HG03565 (cell line): ENCODE data around the gene PDE3B.
"Not testable (repeated sequence)": the region's sequence is repeated elsewhere in the genome, so short reads cannot be mapped to it uniquely, and the experiment has no call there.

Experiments used
- ATAC-seq: cut with Tn5 transposase; IDR thresholded peaks from one replicate; pipeline ENCODE4 v1.9.1; 2021; ENCODE audit warnings: mild to moderate bottlenecking, moderate library complexity; ENCODE audit not compliant: unreplicated experiment

Gene PDE3B

DNA sequence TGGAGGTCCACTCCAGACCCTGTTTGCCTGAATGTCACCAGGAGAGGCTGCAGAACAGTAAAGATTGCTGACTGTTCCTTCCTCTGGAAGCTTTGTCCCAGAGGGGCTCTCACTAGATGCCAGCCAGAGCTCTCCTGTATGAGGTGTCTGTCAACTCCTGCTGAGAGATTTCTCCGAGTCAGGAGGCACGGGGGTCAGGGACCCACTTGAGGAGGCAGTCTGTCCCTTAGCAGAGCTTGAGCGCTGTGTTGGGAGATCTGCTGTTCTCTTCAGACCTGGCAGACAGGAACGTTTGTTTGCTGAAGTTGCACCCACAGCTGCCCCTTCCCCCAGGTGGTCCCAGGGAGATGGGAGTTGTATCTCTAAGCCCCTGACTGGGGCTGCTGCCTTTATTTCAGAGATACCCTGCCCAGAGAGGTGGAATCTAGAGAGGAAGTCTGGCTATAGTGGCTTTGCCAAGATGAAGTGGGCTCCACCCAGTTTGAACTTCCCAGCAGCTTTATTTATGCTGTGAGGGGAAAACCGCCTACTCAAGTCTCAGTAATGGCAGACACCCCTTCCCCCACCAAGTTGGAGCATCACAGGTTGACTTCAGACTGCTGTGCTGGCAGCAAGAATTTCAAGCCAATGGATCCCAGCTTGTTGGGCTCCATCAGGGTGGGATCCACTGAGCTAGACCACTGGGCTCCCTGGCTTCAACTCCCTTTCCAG lies 99.4 kb downstream of the PDE3B start:
- no peak for ATAC-seq

DNA sequence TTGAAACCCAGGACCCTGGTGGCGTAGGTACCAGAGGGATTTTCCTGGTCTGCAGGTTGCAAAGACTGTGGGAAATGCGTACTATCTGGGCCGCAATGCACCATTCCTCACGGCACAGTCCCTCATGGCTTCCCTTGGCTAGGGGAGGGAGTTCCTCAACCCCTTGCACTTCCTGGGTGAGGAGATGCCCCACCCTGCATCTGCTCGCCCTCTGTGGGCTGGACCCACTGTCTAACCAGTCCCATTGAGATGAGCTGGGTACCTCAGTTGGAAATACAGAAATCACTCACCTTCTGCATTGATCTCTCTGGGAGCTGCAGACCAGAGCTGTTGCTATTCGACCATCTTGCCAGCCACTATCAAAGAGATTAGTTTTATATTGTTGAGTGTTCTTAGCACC lies 100.1 kb downstream of the PDE3B start:
- not testable (repeated sequence) for ATAC-seq

DNA sequence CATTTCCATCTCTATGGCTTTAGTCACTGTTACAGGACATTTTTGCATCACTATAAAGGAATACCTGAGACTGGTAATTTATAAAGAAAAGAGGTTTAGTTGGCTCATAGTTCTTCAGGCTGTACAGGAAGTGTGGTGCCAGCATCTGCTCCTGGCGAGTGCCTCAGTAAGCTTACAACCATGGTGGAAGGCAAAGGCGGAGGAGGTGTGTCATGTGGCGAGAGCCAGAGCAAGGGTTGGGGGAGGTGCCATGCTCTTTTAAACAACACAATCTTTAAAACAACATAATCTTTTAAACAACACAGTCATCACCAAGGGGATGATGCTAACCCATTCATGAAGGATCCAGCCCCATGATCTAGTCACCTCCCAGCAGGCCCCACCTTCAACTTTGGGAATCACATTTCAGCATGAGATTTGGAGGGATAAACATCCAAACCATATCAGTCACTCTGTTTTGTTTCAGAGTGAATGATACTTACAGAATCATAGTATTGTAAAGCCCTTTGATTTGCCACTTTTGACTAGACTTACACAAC lies 103.3 kb downstream of the PDE3B start:
- no peak for ATAC-seq

DNA sequence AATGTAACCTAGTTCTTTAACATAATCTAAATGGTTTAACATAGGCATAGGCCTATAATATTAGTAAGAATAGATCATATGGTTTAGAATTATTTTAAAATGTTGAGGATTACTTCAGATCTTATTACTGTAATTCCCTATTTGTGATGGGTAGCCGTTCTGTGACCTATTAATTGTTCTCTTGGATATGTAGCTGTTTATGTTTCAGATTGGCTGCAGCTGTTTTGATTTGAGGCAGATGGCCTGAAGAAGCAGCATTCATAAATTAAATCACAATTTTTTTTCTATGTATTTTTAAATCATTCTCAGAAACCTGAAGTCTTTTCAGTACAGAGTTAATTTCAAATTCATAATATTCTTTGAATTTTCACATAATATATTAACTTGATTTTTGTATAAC lies 104.5 kb downstream of the PDE3B start:
- no peak for ATAC-seq

DNA sequence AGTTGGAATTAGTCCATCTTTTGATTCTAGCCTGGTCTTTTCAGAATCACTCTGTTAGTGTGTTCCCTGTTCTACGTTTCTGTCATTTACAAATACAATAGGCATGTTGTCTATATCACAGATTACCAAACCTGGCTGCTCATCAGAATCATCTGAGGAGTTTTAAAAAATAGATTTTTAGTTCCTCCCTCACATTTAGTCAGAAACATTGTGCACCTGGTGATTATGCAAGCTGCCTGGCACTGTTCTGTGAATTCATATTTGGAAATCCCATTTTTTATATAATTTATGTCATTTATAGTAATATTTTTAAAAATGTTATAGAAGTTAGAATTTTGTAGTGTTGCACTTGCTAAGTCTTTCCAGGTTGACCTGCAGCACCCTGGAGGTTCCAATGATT lies 107.3 kb downstream of the PDE3B start:
- no peak for ATAC-seq

DNA sequence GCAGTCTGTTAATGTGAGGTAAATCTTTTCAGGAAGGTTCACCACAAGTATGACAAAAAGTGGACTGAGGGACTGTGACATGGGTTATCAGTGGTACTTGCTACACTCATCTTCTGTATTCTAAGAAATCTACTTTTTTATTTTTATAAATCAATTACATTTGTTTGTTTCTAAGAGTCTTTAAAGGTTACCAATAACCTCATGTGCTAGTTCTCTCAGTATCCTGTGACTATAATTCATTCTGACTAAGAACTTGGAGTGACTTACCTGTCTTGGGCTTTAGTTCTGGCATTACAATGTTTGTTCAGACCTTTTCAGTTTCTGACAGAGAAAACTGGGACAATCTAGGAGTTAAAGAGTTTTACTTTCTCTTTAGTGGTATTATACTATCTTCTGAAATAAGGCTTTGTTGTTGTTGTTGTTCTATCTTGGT lies 108.4 kb downstream of the PDE3B start:
- no peak for ATAC-seq

DNA sequence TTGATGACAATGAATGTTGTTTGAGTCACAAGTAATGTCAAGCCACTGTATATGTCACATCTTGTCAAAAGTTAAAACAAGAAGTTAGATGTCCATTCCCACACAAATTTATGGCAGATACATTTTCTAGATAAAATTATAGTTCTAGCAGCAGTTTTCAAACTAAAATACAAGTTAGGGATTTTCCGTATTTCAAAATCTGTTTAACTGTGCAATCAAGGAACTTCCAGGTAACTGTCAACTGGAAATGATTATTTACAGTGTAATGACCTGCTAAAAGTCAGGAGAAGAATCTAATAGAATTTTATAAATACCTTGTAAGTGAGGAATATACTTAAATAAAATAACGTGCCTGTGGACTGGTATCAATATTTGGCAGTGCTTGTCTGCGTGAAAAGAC lies 111.5 kb downstream of the PDE3B start:
- ATAC-seq = no peak

DNA sequence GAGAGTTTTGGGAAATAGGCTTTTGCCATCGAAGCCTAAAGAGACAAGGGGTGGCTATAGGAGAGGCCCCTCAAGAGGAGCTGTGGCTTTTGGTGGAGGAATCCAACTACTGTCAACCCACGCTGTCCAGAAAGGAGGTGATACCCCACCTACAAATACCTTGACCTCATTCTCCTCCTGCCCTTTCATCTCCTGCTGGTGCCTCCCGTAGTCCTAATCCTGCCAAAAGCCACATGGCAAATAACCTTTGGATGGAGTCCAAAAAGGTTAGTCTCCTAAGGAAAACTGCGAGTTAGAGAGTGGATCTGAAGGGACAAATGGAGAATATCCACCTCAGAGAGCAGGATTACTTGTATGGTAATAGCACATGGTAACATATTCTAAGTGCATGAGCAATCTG lies 112.7 kb downstream of the PDE3B start:
- ATAC-seq = no peak

DNA sequence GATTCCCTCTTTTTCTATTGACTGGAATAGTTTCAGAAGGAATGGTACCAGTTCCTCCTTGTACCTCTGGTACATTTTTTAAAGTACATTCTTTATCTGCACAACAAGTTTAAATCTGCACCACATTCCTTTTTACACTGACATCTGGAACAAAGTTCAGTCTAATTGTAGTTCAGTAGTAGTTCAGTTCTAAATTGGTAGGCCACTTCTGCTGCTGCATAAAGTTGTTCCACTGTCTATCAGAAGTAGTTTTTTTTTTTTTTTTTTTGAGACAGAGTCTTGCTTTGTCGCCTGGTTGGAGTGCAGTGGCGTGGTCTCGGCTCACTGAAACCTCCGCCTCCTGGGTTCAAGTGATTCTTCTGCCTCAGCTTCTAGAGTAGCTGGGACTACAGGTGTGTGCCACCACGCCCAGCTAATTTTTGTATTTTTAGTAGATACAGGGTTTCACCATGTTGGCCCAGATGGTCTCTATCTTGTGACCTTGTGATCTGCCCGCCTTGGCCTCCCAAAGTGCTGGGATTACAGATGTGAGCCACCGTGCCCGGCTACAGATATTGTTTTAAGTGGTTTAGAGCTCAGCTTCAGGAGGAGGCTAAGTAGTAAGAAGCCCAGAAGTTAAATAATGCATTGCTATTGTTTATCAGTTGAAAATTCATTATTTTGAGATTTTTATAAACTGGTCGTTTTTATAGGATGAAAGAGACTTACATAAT lies 115.9 kb downstream of the PDE3B start:
- not testable (repeated sequence) for ATAC-seq

DNA sequence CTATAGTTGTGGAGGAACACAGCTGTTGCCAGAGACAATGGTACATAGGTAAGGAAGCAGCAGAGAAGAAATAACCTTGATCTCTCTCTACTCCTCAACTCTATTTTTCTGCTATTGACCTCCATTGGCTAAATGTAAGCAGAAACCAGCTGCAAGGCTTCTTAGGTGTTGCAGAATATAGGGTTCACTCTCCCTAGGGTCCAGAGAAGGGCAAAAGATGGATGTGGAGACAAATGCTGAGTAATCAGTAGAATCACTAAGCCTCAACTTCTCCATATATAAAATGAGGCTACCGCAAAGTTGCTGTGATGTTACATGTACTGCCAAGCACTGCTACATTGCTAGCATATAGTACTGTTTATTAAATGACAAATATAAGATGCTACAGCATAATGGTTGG lies 120.6 kb downstream of the PDE3B start:
- ATAC-seq = peak; percentile 24

DNA sequence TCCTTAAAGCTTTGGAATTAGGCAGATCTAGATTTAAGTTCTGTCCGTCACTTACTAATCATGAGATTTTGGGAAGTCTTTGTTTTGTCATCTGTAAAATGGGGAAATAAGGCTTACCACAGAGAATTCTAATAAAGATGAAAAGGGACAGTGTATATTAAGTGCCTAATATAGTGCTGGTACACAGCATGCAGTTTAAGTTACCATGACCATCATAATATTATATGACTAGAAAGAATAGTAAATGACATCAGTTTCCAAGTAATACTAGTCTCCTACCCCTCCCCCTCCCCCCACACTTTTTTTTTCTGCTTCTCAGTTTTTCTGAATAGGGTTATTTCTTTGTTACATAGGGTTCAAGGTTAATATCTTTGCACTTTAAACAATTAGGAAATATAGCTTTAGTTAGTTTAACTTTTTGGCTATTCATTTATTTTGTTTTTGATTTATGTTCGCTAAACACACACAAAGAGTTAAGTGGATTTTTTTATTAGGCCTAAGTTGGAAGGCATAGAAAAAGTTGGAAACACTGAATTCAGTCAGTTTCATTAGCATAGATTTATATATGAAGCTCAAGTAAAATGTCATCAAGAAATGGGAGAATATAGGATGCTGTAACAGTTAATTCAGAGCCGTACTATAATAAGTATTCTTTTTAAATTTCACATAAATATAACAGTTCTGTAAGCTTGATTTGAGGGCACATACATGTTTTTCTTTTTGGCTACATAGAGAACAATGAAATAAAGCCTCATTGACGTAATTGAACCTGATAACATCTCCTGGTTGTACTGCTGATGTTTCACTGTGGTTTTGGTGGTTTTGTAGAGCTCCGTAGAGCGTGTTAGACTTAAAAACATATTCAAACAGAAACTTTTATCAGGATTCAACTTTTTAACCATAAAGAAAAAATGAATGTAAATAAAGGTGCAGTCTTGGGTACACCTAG lies 121.2 kb downstream of the PDE3B start:
- ATAC-seq = peak; percentile 92

DNA sequence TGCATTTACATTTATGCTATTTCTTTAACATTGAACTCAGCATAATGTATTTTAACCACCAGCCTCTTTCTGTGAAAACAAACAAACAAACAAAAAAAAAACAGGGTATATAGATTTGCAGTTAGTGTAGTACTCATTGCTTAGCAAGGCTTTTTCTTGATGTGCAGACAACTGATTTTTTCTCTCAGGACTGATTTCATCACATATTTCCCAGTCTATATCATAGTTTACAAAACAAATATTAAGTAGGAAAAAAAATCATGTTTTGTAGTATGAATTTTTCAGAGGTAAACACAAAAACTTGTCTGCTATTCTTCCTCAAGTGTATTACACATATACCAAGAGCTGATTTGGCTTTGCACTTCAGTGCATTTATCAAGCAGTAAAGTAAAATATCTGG lies 123.0 kb downstream of the PDE3B start:
- ATAC-seq = no peak

DNA sequence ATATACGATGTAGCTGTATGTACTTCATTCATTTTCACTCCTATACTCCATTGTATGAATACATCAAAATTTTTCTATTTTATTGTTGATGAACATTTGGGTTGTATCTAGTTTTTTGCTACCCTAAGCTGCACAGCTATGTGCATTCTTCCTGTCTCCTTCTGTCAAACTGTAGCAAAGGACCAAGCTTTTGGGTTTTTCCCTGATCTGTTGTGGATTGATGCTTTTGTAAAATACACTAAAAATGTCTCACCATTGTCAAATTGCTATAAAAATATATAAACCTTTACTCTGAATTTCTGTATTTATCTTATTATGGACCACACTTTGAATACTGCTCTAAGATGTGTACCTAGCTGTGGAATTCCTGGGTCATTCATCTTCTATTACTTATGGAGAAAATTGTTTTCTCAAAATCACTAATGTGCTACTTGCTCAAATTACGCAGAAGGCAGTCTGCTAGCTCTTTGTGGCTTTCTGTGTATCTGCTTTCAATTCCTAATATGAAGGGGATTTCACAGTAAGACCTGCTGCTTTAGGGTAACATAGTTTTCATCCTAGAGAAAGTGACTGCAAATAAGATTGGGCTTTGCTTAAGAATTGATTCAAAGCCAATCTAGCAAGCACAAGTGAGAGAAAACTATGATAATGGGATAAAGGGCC lies 125.1 kb downstream of the PDE3B start:
- peak; percentile 38 for ATAC-seq

DNA sequence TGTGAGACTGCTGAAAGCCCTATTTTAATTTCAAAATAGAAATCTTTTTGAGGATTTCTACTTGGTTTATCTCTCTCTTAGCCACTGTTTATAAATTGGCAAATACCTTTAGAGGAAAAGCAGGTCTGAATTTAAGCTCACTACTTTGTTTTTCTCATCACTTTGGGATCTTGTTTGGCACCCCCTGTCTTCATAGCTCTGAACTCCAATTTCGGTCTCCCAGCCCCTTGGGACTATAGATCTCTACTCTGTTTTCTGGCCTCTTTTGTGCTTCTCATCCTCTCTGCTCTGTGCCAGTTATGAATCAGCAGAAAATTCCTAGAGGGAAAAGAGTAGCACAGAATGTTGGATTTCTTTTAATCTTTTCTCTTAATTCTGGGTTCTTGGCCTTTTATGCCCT lies 130.2 kb downstream of the PDE3B start:
- no peak for ATAC-seq

DNA sequence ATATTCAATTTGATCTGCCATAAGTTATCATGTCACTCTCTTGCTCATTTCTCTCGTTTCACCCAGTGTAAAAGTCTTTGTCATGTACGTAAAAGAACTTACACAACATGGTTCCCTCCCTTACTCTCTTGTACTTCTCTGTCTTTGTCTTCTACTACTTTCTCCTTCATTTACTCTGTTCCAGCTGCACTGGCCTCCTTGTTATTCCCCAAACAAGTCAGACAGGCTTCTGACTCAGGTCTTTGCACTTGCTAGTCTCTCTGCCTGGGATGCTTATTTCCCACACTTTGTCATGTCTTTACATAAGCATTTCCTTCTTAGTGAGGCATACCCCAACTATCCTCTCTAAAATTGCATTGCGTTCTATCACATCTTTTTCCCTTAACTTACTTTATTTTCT lies 131.1 kb downstream of the PDE3B start:
- ATAC-seq = no peak

DNA sequence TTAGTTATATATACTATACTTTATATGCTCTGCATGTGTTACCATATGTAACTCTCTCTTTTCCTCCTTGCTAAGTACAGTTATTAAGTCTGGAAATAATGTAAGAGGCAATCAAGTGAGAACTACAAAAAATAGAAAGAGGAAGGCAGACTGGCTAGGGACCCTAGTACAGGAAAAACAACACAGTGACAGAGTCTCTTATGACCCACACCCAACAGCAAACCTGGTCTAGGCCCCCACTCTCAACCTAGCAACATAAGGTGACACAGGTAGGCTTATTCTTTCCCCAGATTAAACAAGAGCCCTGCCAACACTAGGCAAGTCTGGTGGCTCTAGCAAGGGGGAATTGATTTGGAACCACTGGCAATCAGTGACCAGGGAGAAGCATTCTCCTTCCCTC lies 132.3 kb downstream of the PDE3B start:
- ATAC-seq = no peak

DNA sequence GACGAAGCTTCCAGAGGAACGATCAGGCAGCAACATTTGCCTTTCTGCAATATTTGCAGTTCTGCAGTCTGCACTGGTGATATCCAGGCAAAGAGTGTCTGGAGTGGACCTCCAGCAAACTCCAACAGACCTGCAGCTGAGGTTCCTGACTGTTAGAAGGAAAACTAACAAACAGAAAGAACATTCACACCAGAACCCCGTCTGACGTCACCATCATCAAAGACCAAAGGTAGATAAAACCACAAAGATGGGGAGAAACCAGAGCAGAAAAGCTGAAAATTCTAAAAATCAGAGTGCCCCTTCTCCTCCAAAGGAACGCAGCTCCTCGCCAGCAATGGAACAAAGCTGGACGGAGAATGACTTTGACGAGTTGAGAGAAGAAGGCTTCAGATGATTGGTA lies 134.9 kb downstream of the PDE3B start:
- not testable (repeated sequence) for ATAC-seq

DNA sequence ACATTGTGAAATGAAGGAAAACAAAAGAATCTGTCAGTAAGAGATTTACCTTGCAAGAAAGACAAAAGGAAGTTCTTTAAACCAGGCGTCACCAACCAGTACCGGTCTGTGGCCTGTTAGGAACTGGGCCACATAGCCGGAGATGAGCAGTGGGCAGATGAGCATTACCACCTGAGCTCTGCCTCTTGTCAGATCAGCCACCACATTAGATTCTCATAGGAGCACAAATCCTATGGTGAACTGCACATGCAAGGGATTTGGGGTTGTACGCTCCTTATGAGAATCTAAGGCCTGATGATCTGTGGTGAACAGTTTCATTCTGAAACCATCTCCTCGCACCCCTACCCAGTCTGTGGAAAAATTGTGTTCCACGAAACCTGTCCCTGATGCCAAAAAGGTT lies 140.2 kb downstream of the PDE3B start:
- no peak for ATAC-seq

DNA sequence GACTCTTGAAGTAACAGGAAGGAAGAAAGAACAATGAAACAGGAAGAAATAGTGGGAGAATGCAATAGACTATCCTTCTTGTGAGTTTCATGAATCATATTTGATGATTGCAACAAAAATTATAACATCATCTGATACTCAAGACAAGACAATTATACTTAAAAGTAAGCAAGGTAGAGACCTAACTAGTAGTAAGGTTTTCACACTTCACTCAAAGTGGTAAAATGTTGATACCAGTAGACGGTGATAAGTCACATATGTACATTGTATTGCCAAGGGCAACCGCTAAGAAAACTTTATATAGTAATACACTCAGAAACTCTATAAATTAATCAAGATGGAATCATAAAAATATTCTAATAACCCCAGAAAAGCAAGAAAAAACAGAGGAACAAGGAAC lies 140.6 kb downstream of the PDE3B start:
- ATAC-seq = no peak

DNA sequence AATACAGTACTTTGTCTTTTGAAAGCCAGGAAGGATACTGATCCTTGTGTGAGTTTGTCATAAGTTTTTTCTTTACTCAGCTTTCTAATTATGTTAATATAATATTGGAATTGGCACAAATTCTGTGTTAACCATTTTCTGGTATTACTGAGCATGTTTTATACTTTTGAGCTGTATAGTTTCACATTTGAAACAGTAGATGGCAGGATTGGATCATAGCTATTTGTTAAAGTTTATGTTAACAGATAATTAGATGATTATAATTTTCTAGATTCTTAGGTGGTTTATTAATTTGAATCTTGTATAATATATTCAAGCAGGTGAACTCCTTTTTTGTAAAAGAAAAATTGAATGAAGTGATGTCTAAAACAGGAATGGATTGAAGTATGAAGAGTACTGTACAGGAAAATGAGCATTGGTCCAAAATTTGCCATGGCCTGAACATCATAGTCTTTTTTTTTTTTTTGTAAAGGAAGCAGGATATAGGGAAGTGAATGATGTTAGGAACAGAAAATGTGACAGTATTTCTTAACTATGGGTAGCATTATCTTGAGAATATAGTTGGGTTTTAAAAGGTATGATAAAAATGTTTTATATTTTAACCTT lies 146.4 kb downstream of the PDE3B start:
- ATAC-seq = no peak
